GM19397 (cell line): ENCODE results near the gene GUCY1B1.

Experiments used
- ATAC-seq: cut with Tn5 transposase; IDR thresholded peaks from one replicate; pipeline ENCODE4 v1.9.1; 2021; ENCODE audit warnings: mild to moderate bottlenecking, moderate library complexity; ENCODE audit not compliant: unreplicated experiment

GUCY1B1 gene

DNA sequence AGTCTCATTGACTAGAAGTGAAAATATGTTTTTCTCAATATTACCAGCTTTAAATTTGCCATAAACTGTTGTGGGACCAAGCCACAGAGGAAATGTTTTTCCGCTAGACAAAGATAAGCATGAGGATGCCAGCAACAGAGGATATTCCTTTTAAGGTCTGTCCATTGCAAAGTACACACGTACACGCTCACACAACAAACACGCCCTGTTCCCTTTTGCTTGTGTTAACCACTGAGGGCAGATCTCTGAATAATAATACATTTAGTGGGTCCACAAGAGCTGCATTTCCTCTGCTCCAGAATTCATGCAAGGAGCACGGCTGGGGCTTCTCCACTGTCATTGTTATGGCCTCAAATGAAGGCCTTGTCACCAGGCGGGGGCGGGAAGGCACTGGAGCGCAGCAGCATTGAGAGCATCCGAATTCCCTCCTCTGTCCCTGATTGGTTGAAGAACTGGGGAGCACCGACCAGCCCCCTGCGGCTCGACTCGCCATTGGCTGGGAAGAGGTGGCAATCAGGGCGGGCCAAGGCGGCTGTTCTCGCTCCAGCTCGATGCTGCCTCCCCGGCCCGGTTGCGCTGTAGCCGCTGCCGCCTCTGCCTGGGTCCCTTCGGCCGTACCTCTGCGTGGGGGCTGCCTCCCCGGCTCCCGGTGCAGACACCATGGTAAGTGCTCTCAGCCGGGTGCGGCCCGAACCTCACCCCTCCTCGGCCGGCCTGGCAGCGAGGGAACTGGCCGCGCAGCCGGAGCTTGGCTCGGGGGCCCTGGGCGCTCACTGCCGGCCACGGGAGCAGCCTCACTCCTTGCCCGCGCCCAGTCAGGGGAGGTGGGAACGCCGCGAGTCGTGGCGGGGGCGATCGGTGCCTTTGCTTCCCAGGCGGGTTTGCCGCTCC is at the start of gene GUCY1B1:
GUCY1B1 (plus strand) TSS at position 541 of the 891 bp plus-strand sequence; CDS start at position 661, 120 bp downstream.
- peak; percentile 98 for ATAC-seq

DNA sequence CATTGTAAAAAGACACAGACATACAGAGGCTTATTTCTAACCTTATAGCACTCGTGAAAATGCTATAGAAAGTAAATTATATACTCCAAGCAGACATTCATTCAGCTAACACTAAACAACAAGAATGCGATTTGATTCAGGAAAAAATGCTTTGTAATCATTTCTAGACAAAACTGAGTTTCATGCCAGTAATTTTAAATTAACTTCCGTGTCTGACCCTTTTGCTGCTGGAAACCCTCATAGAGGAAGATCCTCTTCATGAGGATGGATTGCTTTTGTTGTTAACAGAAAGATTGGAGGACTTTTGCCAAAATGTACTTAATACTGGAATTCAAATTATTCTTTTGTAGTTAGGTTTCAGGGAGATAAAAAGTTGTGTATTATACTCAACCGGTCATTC is 48.9 kb upstream of the GUCY1B1 start:
- ATAC-seq = no peak

DNA sequence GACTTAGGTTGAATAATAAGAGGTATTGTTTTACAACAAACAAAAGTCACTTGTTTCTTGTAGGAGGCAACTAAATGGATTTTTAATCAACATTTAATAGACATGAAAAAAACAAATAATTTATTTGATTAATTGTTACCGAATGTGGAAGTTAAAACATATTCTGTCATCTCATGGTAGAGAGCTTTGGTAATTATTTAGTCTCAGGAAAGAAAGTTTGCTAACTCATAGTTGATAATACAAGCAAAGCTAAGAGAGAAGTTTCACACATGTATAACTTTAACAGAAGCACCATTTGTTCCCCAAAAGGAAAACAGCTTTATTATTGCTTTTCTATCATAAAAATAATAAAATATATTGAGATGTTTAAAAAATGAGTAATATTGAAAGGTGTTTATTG is 47.3 kb upstream of the GUCY1B1 start:
- ATAC-seq = no peak

DNA sequence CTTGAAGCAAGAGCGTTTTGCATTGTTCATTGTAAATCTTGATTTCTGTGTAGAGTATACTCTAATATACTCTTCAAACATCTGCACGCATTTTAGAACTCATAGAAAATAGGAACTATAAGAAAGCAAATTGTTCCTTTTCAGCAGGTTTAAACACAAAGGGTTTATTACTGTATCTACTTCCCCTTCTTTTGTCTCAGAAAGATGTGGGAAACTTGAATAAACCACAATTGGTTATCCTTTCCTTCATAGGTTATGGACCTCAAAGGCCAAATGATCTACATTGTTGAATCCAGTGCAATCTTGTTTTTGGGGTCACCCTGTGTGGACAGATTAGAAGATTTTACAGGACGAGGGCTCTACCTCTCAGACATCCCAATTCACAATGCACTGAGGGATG is 46.0 kb upstream of the GUCY1B1 start:
- no peak for ATAC-seq

DNA sequence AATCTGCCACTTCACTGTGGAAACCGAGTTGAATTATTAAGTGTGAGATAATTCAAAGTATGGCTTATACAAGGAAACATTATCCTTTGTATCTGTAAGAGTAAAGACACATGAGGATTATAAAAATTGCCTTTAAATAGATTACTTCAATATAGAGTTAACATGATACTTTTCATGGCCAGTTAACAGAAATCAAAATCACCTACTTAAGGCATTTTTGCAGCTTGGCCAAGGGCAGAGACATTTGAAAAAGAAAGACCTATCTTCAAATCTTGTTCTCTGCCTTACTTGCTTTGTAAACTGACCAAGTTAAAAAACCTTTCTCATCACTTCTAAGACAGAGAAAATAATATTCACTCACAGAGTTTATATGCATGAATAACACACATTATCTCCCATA is 44.9 kb upstream of the GUCY1B1 start:
- ATAC-seq = no peak

DNA sequence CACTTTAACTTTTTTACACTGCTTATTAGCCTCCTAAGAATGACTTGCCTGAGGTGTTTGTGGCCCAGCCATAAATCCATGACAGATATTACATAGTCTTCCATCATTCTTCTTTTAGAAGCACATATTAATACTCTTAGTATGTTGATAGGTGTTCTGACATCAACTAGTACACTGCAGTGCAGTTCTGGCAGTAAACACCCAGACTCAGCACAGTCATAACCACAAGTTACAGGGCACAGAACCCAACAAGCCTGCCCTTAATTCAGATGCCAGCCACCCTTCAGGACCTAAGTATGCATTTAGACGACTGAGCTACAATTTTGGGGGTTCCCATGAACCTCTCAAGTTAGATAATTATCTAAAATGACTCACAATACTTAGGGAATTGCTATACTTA is 36.5 kb upstream of the GUCY1B1 start:
- no peak for ATAC-seq

DNA sequence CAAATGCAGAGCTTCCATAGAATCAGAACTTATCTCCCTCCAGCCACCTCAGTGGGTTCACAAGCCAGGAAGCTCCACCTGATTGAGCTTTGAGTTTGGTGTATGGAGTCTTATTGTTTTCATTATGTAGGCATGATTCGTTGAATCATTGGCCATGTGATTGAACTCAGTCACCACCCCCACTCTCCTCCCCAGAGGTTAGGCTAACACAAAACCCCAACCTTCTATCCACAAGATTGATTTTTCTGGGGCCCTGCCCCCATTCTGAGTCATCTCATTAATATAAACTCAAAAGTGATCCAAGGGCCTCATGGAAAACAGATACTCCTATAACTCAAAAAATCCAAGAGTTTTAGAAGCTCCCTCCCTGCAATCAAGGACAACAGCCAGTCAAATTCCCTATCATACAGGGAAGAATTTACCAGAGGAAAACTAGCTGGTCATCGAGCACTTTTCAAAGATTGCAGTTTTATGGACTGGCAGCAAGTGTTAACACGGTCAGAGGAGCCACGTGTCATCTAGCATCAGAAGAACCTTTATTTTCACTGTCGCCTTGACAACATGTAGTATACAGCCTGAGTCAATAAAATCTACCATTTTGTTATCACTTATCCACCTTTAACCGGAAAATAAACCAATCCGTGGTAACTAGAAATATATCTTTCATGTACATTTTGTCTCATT is 35.9 kb upstream of the GUCY1B1 start:
- no peak for ATAC-seq

DNA sequence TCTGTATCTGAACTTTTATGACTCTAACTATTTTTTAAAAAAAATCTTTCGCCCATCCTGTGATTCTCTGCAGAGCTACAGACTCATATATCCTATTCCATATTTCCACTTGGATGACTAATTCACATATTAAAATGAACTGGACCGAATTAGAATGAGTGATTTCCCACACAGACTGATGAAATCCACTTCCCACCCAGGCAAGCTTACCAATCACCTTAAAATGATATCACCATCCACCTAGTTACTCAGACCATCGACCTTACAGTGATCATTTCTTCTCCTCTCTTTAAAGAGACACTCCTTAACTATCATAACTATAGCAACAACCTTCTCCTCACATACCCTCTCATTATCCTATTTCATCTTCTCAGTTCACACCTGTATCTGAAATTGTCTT is 34.1 kb upstream of the GUCY1B1 start:
- no peak for ATAC-seq

DNA sequence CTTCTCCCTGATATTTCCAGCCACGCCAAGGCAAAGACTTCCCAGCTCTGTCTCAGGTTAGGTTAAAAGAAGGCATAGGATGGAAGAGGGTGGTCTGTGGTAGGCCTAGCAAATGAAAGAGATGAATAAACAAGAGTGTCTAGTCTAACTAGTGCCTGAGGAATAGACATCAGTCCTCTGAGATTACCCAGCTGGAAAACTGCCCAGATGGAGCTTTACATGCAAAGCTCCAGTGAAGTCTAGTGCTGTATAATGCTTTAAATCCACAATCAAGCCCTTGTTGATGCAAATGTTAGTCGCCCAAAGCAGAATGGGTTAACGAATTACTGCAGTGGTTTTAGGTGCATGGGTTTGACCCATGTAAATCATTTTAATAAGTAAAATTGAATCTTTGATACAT is 24.8 kb upstream of the GUCY1B1 start:
- ATAC-seq = no peak

DNA sequence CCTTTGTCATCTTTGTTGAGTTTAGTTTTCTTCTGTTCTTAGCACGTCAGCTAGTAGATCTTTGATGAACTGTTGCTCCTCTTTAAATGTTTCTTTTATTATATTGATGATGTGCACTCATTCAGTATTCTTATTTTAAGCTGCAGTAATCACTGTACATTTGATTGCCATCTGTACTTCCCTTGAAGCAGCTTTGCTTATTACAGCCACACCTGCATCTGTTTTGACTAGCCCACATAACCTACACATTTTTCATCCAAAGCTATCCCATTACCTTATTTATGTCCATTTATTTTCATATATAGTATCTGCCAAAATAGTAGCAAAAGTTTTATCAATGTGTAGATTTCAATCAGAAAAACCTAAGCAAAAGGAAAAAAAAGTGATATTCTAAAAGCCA is 23.9 kb upstream of the GUCY1B1 start:
- no peak for ATAC-seq

DNA sequence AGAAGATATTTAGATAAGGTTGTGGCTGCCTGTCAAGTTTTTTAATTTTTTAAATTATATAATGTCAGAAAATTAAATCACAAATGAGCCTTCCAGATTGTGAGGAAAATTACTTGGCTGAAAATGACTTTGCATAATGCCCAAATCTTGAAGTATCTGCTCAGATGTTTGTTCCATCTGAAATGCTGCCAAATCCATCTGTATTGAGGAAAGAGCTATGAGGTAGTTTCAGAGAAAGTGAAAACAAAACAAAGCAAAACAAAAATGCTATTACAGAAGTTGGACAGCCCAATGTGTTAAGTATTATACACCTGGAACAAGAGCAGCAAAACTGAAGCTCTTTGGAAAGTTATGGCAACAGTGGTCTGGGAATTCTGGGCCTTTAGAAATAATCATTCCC is 23.3 kb upstream of the GUCY1B1 start:
- no peak for ATAC-seq

DNA sequence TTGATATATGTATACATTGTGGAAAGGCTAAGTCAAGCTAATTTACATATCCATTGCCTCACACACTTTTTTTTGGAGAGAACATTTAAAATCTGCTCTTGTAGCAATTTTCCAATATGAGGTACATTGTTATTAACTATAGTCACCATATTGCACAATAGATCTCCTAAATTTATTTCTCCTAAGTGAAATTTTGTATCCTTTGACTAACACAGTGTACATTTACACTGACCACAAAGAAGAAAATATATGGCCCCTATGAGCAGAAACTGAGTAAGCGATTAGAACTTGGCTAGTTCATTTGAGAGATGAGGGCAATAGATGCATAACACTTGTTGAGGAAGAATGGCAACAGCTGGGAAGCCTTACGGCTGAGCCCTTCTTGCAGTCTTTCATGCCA is 20.3 kb upstream of the GUCY1B1 start:
- ATAC-seq = no peak

DNA sequence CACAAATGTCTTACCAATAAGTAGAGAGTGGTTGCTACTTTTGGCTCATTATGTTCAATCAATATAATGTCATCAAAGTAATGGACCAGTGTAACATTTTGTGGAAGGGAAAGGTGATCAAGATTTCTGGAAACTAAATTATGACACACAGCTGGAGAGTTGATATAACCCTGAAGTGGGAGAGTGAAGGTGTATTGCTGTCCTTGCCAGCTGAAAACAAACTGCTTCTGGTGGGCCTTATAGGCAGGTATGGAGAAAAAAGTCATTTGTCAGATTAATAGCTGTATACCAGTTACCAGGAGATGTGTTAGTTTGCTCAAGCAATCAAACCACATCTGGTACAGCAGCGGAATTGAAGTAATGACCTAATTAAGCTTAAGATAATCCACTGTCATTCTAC is 17.3 kb upstream of the GUCY1B1 start:
- no peak for ATAC-seq

DNA sequence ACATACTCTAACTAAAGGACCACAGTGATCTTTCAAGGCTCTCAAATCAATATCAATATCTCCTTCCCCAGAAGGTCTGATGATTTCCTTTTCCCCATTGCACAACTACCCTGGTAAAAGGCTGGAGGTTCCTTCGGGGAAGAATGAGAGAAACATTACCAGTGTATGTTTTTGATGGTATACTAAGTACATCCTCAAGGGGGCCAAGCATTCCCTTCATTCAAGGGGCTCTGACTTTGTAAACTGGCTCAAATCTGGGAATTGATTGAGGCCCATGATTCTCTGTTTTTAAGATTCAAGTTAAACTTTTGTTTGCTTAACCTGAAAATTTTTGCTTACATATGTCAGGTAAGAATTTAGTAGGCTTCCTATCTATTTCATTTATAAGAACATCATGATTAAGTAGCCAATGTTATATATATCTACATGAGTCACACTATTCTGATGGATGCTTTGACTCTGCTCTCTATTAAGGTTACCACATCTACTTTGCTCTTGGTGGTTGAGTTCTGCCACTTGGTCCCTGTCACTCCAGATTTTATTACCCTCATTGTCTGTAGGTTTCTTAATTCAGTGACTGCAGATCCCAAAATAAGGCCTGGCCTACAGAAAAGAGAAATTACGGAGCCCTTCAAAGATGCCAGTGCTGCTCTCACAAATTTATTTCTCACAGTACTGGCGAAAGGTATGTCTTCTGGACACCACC is 16.4 kb upstream of the GUCY1B1 start:
- no peak for ATAC-seq

DNA sequence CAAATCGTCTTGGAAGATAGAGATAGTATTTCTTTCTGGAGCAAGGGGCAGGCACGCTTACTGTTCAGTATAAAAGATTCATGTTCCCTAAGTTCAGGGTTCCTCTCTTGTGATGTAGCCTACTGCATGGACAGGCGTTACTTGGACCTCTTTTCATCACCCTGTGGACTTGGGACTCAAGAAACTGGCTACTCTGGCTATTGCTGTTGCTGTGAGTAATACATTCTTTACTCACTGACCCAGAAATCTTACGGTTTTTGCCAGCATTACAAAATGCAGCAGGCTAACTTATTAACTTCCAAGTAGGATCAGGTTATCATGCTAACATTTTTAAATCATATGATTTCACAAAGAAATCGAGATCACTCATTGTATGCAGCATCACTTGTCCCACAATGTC is 12.8 kb upstream of the GUCY1B1 start:
- ATAC-seq = no peak

DNA sequence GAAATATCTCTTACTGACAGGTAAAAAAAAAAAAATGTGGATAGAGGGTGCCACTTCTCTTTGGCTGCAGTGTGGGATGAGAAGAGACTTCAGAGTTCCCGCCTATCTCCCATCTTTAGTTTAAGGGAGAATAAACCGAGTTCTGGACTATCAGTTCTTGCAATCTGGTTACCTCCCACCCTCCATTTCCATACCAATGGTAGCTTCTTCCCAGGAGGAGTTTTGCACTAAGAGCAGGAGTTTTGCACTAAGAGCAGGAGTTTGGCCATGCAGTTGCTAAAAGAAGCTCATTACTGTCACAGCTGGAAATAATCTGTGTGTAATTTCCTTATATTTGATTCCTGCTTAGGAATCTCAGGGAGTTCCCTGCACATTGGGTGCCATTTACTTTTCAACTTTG is 10.8 kb upstream of the GUCY1B1 start:
- ATAC-seq = no peak

DNA sequence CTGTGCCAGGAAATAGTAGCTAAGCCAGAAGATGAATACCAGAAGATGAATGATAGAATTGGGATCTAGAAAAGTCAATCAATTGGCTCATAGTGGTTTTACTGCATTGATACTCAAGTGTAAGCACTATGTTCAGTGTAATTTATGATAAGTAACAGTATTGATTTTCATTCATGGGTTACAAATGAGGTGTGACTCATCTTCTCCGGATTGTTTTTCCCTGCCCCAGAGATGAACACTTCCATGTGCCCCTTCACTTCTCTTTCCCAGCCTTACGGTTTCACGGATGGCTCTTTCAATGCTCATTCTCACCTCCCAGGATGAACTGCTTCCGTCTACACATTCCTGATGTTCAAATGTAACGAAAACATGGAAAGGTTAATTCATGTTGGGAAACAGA is 9.8 kb upstream of the GUCY1B1 start:
- ATAC-seq = no peak

DNA sequence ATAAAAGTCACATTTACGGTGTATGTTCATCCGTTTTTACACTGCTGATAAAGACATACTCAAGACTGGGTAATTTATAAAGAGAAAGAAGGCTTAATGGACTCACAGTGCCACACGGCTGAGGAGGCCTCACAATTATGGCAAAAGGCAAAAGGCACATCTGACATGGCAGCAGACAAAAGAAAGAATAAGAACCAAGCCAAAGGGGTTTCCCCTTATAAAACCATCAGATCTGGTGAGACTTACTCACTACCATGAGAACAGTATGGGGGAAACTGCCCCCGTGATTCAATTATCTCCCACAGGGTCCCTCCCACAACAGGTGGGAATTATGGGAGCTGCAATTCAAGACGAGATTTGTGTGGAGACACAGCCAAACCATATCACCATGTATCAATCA is 7.3 kb upstream of the GUCY1B1 start:
- ATAC-seq = no peak

DNA sequence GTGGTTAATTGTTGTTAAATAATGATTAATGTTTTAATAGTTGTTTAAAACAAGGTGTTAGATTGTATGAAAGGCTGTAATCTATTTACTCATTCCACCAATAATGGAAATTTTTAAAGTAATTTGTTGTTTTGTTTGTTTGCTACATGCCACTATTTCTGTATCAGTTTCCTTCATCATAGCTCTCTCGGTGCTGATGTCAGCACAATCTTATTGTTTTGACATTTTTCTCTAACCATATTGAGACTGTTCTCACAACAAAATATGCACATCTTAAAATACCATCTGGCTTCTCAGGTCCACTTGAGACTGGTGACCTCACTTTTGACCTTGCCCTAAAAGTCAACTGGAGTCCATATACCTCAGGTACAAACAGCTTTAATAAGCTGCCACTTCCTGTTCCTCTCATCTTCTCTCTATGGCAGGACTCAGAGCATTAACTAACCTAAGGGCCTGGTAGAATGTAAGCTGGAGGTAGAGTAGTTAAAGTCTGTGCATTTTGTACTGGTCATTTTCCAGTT is 1.0 kb upstream of the GUCY1B1 start:
- ATAC-seq = no peak

DNA sequence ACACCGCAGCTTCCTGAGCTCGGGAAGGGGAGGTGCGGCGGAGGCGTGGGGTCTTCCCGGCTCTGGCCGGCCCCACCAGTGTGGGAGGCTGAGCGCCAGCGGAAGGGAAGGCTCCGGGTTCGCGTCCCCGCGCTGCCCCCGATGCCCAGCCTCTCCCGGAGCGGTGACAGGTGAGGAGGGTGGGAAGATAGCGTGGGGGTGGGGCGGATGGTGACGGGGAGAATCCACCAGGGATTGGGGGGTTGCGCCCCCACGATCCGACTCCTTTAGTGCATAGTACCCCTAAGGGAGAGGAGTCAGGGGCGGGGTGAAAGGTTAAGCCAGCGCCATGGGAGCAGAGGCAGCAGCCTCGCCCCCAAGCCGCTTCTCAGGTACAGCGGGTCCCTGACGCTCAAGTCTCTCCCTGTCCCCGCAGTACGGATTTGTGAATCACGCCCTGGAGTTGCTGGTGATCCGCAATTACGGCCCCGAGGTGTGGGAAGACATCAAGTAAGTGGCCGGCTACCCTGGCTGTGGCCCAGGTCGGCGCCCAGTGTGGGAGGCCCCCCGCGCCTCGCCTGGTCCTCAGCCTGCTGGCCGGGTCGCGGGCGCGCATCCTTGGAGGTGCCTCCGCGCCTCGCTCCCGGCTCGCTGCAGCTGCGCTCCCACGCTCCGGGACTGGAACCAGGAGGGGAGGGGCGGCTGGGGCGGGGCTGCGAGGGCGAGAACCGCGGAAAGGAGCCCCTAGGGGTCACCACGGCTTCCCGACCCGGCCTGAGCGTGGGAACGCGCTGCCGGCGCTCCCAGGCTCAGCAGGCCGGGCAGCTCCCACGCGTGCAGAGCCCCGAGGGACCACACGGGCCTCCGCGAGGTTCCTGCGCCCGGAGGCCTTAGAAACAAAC is 791 bp downstream of the GUCY1B1 start:
- peak; percentile 26 for ATAC-seq

DNA sequence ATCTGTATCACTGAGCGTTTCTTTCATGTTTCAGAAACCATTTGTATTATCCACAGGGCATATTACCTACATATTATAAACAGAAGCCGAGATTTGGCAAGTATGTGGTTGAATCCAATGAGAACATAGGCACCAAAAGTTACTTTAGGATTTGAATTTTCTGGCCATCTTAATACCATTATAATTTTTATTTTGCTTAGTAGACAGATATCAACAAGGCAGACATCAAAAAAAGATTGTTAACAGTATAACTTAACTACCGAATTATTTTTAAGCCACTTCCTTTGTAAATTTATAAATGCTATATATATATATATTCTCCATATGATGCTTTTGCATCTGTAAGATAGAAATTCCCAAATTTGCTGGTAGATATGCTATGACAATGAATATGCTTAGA is 2.2 kb downstream of the GUCY1B1 start:
- no peak for ATAC-seq
